ENCODE results near the gene ARID3C.
"Not testable (repeated sequence)": the region's sequence is repeated elsewhere in the genome, so short reads cannot be mapped to it uniquely, and the experiment has no call there.

Gene ARID3C

GRCh38 chr9:34651876-34652601 lies 23.2 kb upstream of the ARID3C start, which contains the start of gene IL11RA:
Gene IL11RA, plus strand, starts transcription at chr9:34652185. Its CDS starts 3,033 bp downstream, at chr9:34655218.
- peak; percentile 80 for DNase-seq

GRCh38 chr9:34651321-34651720 lies 22.5 kb upstream of the ARID3C start:
- no peak for DNase-seq

- DNase-seq: no peak
Measured at GRCh38 chr9:34650816-34651215, 21.9 kb upstream of the ARID3C start.

GRCh38 chr9:34648673-34649072 lies 19.8 kb upstream of the ARID3C start:
- no peak for DNase-seq

- DNase-seq: no peak
Measured at GRCh38 chr9:34647651-34648050, 18.8 kb upstream of the ARID3C start.

- DNase-seq: no peak
Measured at GRCh38 chr9:34647084-34647403, 18.2 kb upstream of the ARID3C start.

- peak; percentile 98 for DNase-seq
Measured at GRCh38 chr9:34646211-34647083, 17.6 kb upstream of the ARID3C start, which contains the start of gene GALT. Gene GALT, plus strand, starts transcription at chr9:34646675. Its CDS starts 30 bp downstream, at chr9:34646705.

GRCh38 chr9:34644766-34645314 lies 16.0 kb upstream of the ARID3C start:
- no peak for DNase-seq

- DNase-seq: no peak
Measured at GRCh38 chr9:34642679-34643078, 13.8 kb upstream of the ARID3C start.

- not testable (repeated sequence) for DNase-seq
Measured at GRCh38 chr9:34639322-34639721, 10.5 kb upstream of the ARID3C start.

- no peak for DNase-seq
Measured at GRCh38 chr9:34638138-34638445, 9.2 kb upstream of the ARID3C start.

GRCh38 chr9:34637356-34638137 lies 8.7 kb upstream of the ARID3C start, which contains the start of gene SIGMAR1:
Gene SIGMAR1, minus strand, starts transcription at chr9:34637787. Its CDS starts 90 bp downstream, at chr9:34637697.
- DNase-seq: peak; percentile 96

- DNase-seq: peak; percentile 51
Measured at GRCh38 chr9:34636791-34637355, 8.0 kb upstream of the ARID3C start.

- DNase-seq: no peak
Measured at GRCh38 chr9:34635556-34635955, 6.7 kb upstream of the ARID3C start.

- no peak for DNase-seq
Measured at GRCh38 chr9:34634551-34635248, 5.8 kb upstream of the ARID3C start.

GRCh38 chr9:34633851-34634550 lies 5.1 kb upstream of the ARID3C start:
- peak; percentile 81 for DNase-seq

GRCh38 chr9:34633166-34633565 lies 4.3 kb upstream of the ARID3C start:
- DNase-seq: no peak

- DNase-seq: no peak
Measured at GRCh38 chr9:34630402-34631154, 1.7 kb upstream of the ARID3C start.

GRCh38 chr9:34629491-34629808 lies 584 bp upstream of the ARID3C start:
- DNase-seq: no peak
